SU-DHL-6 (cell line): ENCODE results near the gene HEYL.

Experiments used
- H2AFZ ChIP-seq: fragments of 200-600 bp; sonication (generic); 2 replicates; pipeline ENCODE4 v1.6.1; 2014; ENCODE audit warnings: low read depth, mild to moderate bottlenecking, moderate library complexity, mixed read lengths, antibody characterized with exemption, low read length; ENCODE audit not compliant: severe bottlenecking
- H3F3A ChIP-seq: fragments of 200-600 bp; shearing (Covaris generic); 2 replicates; pipeline ENCODE4 v1.6.0; 2016; ENCODE audit warnings: antibody characterized with exemption, mild to moderate bottlenecking; ENCODE audit not compliant: insufficient read depth
- H3K27ac ChIP-seq: fragments of 200-600 bp; sonication (generic); 2 replicates; pipeline ENCODE4 v1.5.1; 2016; ENCODE audit warnings: low read depth, mild to moderate bottlenecking, low read length, moderate library complexity, mixed read lengths
- H3K27me3 ChIP-seq: fragments of 200-600 bp; sonication (generic), shearing (Covaris generic); 2 replicates; pipeline ENCODE4 v1.6.0; 2014; ENCODE audit warnings: mild to moderate bottlenecking, low read length
- H3K36me3 ChIP-seq: fragments of 200-600 bp; sonication (generic); 2 replicates; pipeline ENCODE4 v1.6.1; 2014; ENCODE audit warnings: mild to moderate bottlenecking, low read length, mixed read lengths
- H3K4me2 ChIP-seq: fragments of 300-600, 200-600 bp; shearing (Covaris generic), sonication (generic); 2 replicates; pipeline ENCODE4 v1.6.0; 2014; ENCODE audit warnings: low read length, low read depth, mild to moderate bottlenecking; ENCODE audit not compliant: poor library complexity, severe bottlenecking
- H3K4me3 ChIP-seq: fragments of 200-600 bp; sonication (generic); 2 replicates; pipeline ENCODE4 v1.5.1; 2014; ENCODE audit warnings: antibody characterized with exemption, low read length, mild to moderate bottlenecking, mixed read lengths; ENCODE audit not compliant: insufficient read depth, poor library complexity, severe bottlenecking
- H3K79me2 ChIP-seq: fragments of 200-600 bp; sonication (generic); 2 replicates; pipeline ENCODE4 v1.6.1; 2014; ENCODE audit warnings: mild to moderate bottlenecking, low read length, moderate library complexity; ENCODE audit not compliant: insufficient read depth
- H3K9ac ChIP-seq: fragments of 200-600 bp; sonication (generic); 2 replicates; pipeline ENCODE4 v1.7.0; 2014; ENCODE audit warnings: mild to moderate bottlenecking, low read length
- H3K9me2 ChIP-seq: fragments of 200-600 bp; sonication (generic); replicated peaks from 2 replicates; pipeline ENCODE4 v1.6.1; 2014; ENCODE audit warnings: low read length; ENCODE audit not compliant: insufficient read depth
- H3K9me3 ChIP-seq: fragments of 200-600 bp; sonication (generic); 2 replicates; pipeline ENCODE4 v1.6.1; 2014; ENCODE audit warnings: low read length, mixed read lengths; ENCODE audit not compliant: insufficient read depth
- H4K20me1 ChIP-seq: fragments of 200-600 bp; sonication (generic); 2 replicates; pipeline ENCODE4 v1.6.1; 2014; ENCODE audit warnings: low read depth, mild to moderate bottlenecking, antibody characterized with exemption, low read length, moderate library complexity, mixed read lengths
- EZH2phosphoT487 ChIP-seq: fragments of 200-600 bp; sonication (generic), shearing (Covaris generic); conservative IDR thresholded peaks from 2 replicates; pipeline ENCODE4 v1.6.1; 2018; ENCODE audit warnings: mild to moderate bottlenecking, antibody characterized with exemption, low read length, moderate library complexity, mixed read lengths
- TF ChIP-seq, protein P1 (sequence below): fragments of 200-600 bp; sonication (generic); IDR thresholded peaks from one replicate; pipeline ENCODE4 v1.5.1; 2017; ENCODE audit warnings: antibody characterized with exemption, mild to moderate bottlenecking, low read length, moderate library complexity; ENCODE audit not compliant: insufficient read depth, poor library complexity, severe bottlenecking

Gene HEYL

DNA sequence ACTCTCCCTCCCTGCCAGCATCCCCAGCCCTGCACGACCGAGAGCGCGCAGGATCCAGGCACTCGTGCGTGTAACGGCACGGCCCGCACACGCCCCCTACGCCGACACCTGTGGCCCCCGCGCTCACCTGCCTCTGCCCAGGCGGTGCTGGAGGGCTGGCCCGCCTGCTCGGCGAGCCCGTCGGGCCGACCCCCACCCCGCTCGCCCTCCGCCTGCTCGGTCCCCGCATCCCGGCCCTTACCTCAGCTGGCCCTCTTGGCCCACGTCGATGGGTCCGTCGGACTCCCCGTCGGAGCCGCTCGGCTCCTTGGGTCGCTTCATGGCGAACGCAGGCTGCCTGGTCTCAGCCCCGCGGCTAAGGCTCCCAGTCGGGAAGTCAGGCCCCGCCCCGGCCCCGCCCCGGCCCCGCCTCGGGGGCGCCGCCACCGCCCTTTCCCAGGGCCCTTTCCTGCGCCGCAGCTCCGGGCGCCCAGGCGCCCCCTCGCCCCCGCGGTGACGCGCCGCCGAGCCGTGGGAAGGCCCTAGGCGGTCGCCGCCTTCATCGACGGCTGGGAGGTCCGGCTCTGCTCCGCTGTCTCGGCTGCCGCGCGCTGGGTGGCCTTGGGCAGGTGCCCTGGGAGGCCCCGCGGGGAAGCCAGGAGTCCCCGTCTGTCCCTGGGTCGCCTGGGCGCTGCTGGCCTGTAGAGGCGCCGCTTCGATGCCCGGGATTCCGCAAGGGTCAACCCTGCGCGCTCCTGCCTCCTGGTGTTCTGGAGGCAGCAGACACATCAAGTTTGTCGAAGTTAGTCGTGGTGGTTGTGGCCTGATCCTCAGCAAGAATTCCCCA is at the start of gene HEYL:
HEYL (minus strand) TSS at position 339 of the 826 bp plus-strand sequence; CDS start at position 321, 18 bp downstream.
- Histone ChIP-seq H2AFZ (no peak within 1 kb of the TSS), H3K9me3 (no peaks in the 10 kb centered on the region), H3K9me2 (no peaks in the 10 kb centered on the region), H3K4me2 (no peak within 1 kb of the TSS), H3K27me3 (no peaks in the 10 kb centered on the region), H3K27ac (no peak within 1 kb of the TSS), H3K36me3 (no peaks in the 10 kb centered on the region), H3K4me3 (no peak within 1 kb of the TSS), H3K79me2 (no peaks in the 10 kb centered on the region), H4K20me1 (no peaks in the 10 kb centered on the region), H3F3A (no peaks in the 10 kb centered on the region), H3K9ac (no peak within 1 kb of the TSS)
- TF ChIP-seq EZH2phosphoT487 = no peak
- TF ChIP-seq, protein P1, sequence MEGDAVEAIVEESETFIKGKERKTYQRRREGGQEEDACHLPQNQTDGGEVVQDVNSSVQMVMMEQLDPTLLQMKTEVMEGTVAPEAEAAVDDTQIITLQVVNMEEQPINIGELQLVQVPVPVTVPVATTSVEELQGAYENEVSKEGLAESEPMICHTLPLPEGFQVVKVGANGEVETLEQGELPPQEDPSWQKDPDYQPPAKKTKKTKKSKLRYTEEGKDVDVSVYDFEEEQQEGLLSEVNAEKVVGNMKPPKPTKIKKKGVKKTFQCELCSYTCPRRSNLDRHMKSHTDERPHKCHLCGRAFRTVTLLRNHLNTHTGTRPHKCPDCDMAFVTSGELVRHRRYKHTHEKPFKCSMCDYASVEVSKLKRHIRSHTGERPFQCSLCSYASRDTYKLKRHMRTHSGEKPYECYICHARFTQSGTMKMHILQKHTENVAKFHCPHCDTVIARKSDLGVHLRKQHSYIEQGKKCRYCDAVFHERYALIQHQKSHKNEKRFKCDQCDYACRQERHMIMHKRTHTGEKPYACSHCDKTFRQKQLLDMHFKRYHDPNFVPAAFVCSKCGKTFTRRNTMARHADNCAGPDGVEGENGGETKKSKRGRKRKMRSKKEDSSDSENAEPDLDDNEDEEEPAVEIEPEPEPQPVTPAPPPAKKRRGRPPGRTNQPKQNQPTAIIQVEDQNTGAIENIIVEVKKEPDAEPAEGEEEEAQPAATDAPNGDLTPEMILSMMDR = no peak

DNA sequence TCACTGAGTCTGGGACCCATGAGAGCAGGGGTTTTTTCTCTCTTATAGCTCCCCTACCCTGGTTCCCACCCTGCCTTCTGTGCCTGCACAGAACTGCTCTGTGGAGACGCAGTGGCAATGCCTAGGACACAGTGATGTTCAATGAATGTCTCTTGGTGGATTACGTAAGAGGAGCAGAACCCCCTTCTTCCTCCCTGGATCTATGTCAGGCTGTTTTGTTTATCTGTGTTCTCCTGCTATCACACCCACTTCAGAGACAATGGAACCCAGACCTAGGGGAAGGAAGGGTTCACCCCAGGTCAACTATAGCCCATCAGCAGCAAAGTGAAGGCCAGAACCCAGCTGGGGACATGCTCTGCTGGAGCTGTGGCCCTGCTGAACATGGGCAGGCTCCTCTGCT is 49.8 kb upstream of the HEYL start:
- Histone ChIP-seq H3K9ac (no peak overlapping the region), H3K27ac (no peak overlapping the region), H2AFZ (no peak overlapping the region), H3K9me3 (no peaks in the 10 kb centered on the region), H3K79me2 (no peaks in the 10 kb centered on the region), H3K36me3 (no peaks in the 10 kb centered on the region), H3K9me2 (no peaks in the 10 kb centered on the region), H4K20me1 (no peaks in the 10 kb centered on the region), H3K4me2 (no peak overlapping the region), H3K27me3 (no peaks in the 10 kb centered on the region), H3K4me3 (no peak overlapping the region), H3F3A (no peaks in the 10 kb centered on the region)
- no peak for TF ChIP-seq EZH2phosphoT487
- TF ChIP-seq, protein P1 = no peak

DNA sequence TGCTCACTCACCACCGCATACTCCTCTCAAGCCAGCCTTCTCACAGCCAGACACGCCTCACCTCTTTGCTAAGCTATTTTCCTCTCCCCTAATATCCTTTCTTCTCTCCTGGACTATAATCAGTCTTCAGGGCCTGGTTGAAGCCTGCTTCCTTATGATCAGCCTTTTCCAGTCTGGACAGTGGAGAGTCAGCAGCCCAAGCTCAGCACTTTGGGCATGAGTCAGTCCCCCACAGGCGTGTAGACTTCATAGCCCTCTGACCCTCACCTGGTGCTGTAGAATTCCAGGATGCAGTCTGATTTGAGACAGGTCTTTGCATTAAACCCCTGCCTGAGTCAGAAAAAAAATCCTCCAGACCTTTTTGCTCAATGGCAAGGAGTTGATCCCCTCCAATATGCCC is 49.3 kb upstream of the HEYL start:
- Histone ChIP-seq H3K9me3 (no peaks in the 10 kb centered on the region), H4K20me1 (no peaks in the 10 kb centered on the region), H3K27ac (no peak overlapping the region), H3K9ac (no peak overlapping the region), H3K79me2 (no peaks in the 10 kb centered on the region), H3K9me2 (no peaks in the 10 kb centered on the region), H3K27me3 (no peaks in the 10 kb centered on the region), H3K4me3 (no peak overlapping the region), H3K36me3 (no peaks in the 10 kb centered on the region), H3K4me2 (no peak overlapping the region), H3F3A (no peaks in the 10 kb centered on the region), H2AFZ (no peak overlapping the region)
- TF ChIP-seq EZH2phosphoT487 = no peak
- TF ChIP-seq, protein P1 = no peak
